ENCODE data around the gene DDX52. TPM values are rescaled to one million over a fixed set of nuclear protein-coding genes. Genes with fewer than 3 reads are reported as not detected.

The DDX52 gene
- total and polyA plus RNA-seq, 2 donors (not counting 1 experiment from before 2014, with no cell fraction given) = 20.4 to 20.6 TPM

DNA sequence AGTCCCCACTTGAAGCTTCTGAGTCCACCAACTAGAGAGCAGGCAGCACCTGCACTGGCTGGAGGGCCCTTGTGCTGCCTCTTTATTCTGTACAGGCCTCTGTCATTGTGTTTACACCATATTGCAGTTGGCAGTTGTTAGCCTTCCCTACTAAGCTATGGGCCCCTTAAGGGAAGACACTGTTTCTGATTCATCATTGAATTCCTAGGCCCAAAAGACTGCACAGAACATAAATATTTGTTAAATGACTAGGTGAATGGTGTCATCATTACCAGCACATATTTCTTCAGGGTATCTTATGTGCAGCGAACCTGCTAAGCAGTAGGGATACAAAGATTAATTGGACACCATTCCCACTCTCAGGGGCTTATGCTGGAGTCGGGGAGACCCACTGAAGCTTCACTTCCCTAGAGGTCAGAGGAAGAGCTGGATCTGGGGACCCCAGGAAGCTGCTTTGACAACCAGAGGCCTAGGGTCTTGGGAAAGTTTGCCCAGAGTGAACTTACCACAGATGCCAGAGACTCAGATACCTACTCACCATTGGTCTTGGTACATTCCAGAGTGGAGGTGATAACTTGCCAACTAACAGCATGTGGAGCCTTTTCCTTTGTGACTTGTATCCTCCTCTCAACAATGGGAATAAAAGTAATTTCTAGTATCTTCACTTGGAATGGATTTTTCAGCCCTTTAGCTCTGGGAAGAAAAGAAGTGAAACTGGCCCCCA, 28.7 kb upstream of the DDX52 start:
- H2AFZ ChIP-seq (ENCODE audit: low read length) = no peak overlapping the region
- H3K9me3 ChIP-seq (ENCODE audit: control insufficient read depth, insufficient read depth, low read depth, low read length) = no peaks in the 10 kb centered on the region
- peak overlapping the region; percentile 32 for H3K4me2 ChIP-seq (ENCODE audit: extremely low read depth, insufficient read depth, low read length)
- peak overlapping the region; percentile 36 for H3K27ac ChIP-seq (ENCODE audit: insufficient read depth, low read length)
- no peaks in the 10 kb centered on the region for H3K36me3 ChIP-seq (ENCODE audit: control insufficient read depth, insufficient read depth, low read length)
- peak; percentile 56 to 91 for DNase-seq (ENCODE audit: low read depth in 2 of 2)
- peaks cover 2% of the 10 kb centered on the region for H3K27me3 ChIP-seq (ENCODE audit: control insufficient read depth, insufficient read depth, low read length)
- no peaks in the 10 kb centered on the region for H4K20me1 ChIP-seq (ENCODE audit: control insufficient read depth, extremely low read depth, insufficient read depth, low read length)
- peak overlapping the region; percentile 12 for H3K9ac ChIP-seq (ENCODE audit: insufficient read depth, low read length)
- no peak for TF ChIP-seq EZH2 (IDR thresholded peaks at IDR 0.05; ENCODE audit: low read length, missing control alignments)
- TF ChIP-seq, protein P1, sequence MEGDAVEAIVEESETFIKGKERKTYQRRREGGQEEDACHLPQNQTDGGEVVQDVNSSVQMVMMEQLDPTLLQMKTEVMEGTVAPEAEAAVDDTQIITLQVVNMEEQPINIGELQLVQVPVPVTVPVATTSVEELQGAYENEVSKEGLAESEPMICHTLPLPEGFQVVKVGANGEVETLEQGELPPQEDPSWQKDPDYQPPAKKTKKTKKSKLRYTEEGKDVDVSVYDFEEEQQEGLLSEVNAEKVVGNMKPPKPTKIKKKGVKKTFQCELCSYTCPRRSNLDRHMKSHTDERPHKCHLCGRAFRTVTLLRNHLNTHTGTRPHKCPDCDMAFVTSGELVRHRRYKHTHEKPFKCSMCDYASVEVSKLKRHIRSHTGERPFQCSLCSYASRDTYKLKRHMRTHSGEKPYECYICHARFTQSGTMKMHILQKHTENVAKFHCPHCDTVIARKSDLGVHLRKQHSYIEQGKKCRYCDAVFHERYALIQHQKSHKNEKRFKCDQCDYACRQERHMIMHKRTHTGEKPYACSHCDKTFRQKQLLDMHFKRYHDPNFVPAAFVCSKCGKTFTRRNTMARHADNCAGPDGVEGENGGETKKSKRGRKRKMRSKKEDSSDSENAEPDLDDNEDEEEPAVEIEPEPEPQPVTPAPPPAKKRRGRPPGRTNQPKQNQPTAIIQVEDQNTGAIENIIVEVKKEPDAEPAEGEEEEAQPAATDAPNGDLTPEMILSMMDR (conservative IDR thresholded peaks at IDR 0.05 in 1 of 2, IDR thresholded peaks at IDR 0.05 in 1 of 2; ENCODE audit: low read depth in 1 of 2, low read length in 2 of 2) = no peak
- peaks cover 12% of the 10 kb centered on the region for H3K4me1 ChIP-seq (ENCODE audit: control insufficient read depth, extremely low read depth, insufficient read depth, low read length)
- no peaks in the 10 kb centered on the region for H3K79me2 ChIP-seq (ENCODE audit: control insufficient read depth, insufficient read depth, low read length)
- no peak overlapping the region for H3K4me3 ChIP-seq (replicated peaks in 1 of 4; ENCODE audit: control extremely low read depth in 1 of 4, insufficient read depth in 1 of 4, low read depth in 3 of 4, low read length in 4 of 4)

DNA sequence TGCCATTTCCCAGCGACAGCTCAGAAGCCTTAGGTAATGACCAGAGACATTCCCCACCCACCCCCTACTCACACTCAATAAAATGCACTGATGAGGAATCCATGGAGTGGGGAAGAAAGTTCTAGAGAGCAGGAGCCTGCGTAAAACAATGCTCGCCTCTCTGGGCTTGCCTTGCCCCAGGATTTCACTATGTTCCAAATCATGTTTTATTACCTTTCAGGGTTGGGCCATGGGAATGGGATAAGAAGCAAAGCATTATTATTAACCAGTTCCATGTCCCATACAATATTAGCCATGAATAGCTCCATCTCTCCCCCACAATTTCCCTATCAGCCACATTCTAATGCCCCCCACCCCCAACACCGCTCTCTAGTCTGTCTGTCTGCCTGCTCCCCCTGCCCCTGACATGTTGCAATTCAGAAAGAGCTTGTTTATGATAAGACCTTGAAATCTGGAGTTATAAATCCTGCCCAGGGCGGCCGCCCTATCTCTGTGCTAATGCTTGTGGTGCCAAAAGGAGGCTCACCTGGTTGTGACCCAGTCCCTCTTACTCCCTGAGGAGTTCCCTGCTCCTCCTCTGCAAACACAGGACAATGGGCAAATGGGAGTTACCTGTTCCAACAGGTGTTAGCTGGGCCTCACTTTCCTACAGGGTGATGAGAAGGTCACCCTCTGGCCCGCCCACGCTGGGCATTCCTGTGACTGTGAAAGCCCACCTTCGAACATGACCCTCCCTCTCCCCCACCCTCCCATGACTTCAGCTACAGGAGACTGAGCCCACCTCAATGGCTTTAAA, 28.0 kb upstream of the DDX52 start:
- Histone ChIP-seq H2AFZ (ENCODE audit: low read length) (no peak overlapping the region), H3K4me1 (ENCODE audit: control insufficient read depth, extremely low read depth, insufficient read depth, low read length) (peaks cover 12% of the 10 kb centered on the region), H3K9ac (ENCODE audit: insufficient read depth, low read length) (no peak overlapping the region), H3K36me3 (ENCODE audit: control insufficient read depth, insufficient read depth, low read length) (no peaks in the 10 kb centered on the region), H3K27me3 (ENCODE audit: control insufficient read depth, insufficient read depth, low read length) (no peaks in the 10 kb centered on the region), H3K4me3 (replicated peaks in 1 of 4; ENCODE audit: control extremely low read depth in 1 of 4, insufficient read depth in 1 of 4, low read depth in 3 of 4, low read length in 4 of 4) (no peak overlapping the region), H3K27ac (ENCODE audit: insufficient read depth, low read length) (peak overlapping the region; percentile 34), H3K9me3 (ENCODE audit: control insufficient read depth, insufficient read depth, low read depth, low read length) (no peaks in the 10 kb centered on the region), H3K79me2 (ENCODE audit: control insufficient read depth, insufficient read depth, low read length) (no peaks in the 10 kb centered on the region), H3K4me2 (ENCODE audit: extremely low read depth, insufficient read depth, low read length) (no peak overlapping the region), H4K20me1 (ENCODE audit: control insufficient read depth, extremely low read depth, insufficient read depth, low read length) (no peaks in the 10 kb centered on the region)
- TF ChIP-seq, protein P1 (conservative IDR thresholded peaks at IDR 0.05 in 1 of 2, IDR thresholded peaks at IDR 0.05 in 1 of 2; ENCODE audit: low read depth in 1 of 2, low read length in 2 of 2) = no peak
- TF ChIP-seq EZH2 (IDR thresholded peaks at IDR 0.05; ENCODE audit: low read length, missing control alignments) = no peak
- DNase-seq (ENCODE audit: low read depth in 2 of 2) = no peak

DNA sequence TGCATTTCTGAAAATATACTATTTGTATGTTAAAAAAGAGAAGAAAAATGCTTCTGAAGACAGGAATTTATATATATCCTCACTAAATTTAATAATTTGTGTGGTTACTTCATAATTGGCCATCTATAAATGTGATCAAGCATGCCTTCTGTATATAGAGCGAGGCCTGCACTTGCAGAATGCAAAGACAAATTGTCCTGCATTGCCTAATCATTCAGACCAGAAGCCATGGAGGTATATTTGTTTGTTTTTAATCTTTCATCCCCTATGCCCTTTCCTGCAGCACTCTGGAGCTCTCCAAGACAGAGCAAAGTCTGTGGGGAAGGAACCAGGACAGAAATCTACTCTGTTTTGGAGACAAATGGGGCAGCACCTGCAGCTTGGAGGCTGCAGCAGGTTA, 23.8 kb upstream of the DDX52 start:
- H3K27ac ChIP-seq (ENCODE audit: insufficient read depth, low read length) = no peak overlapping the region
- TF ChIP-seq EZH2 (IDR thresholded peaks at IDR 0.05; ENCODE audit: low read length, missing control alignments) = no peak
- TF ChIP-seq, protein P1 (conservative IDR thresholded peaks at IDR 0.05 in 1 of 2, IDR thresholded peaks at IDR 0.05 in 1 of 2; ENCODE audit: low read depth in 1 of 2, low read length in 2 of 2) = no peak
- H3K27me3 ChIP-seq (ENCODE audit: control insufficient read depth, insufficient read depth, low read length) = no peaks in the 10 kb centered on the region
- no peaks in the 10 kb centered on the region for H3K36me3 ChIP-seq (ENCODE audit: control insufficient read depth, insufficient read depth, low read length)
- peaks cover 6% of the 10 kb centered on the region for H3K4me1 ChIP-seq (ENCODE audit: control insufficient read depth, extremely low read depth, insufficient read depth, low read length)
- H3K79me2 ChIP-seq (ENCODE audit: control insufficient read depth, insufficient read depth, low read length) = no peaks in the 10 kb centered on the region
- no peak for DNase-seq (ENCODE audit: low read depth in 2 of 2)
- H3K4me2 ChIP-seq (ENCODE audit: extremely low read depth, insufficient read depth, low read length) = no peak overlapping the region
- H4K20me1 ChIP-seq (ENCODE audit: control insufficient read depth, extremely low read depth, insufficient read depth, low read length) = no peaks in the 10 kb centered on the region
- H3K4me3 ChIP-seq (replicated peaks in 1 of 4; ENCODE audit: control extremely low read depth in 1 of 4, insufficient read depth in 1 of 4, low read depth in 3 of 4, low read length in 4 of 4) = no peak overlapping the region
- H2AFZ ChIP-seq (ENCODE audit: low read length) = no peak overlapping the region
- no peak overlapping the region for H3K9ac ChIP-seq (ENCODE audit: insufficient read depth, low read length)
- no peaks in the 10 kb centered on the region for H3K9me3 ChIP-seq (ENCODE audit: control insufficient read depth, insufficient read depth, low read depth, low read length)

Data from fibroblast of lung (primary cell).